ENCODE data around the gene RGS7.

GRCh38 chr1:240811256-240811655 is 545.7 kb downstream of the RGS7 start:
- TF ChIP-seq CTCF (IDR thresholded peaks at IDR 0.05) (no peak), EP300 (IDR thresholded peaks at IDR 0.05) (no peak)

Data from esophagus muscularis mucosa (tissue), 3 donors.